SK-N-MC (cell line): ENCODE results near the gene MAP3K7CL.

Experiments used
- DNase-seq: peaks from one replicate; pipeline ENCODE4 v3.0.0-alpha.2; 2011; ENCODE audit warnings: low read depth, low spot score
- H3K27ac ChIP-seq: fragments of 200-600 bp; sonication (generic); 2 replicates; pipeline ENCODE4 v1.5.1; 2016; ENCODE audit warnings: mixed run types
- H3K36me3 ChIP-seq: fragments of 200-600 bp; sonication (generic); 2 replicates; pipeline ENCODE4 v1.6.1; 2017; ENCODE audit warnings: antibody characterized with exemption, low read length, mixed read lengths; ENCODE audit not compliant: insufficient read depth
- H3K4me3 ChIP-seq: fragments of 200-600 bp; sonication (generic); 2 replicates; pipeline ENCODE4 v1.5.1; 2016
- H3K9ac ChIP-seq: fragments of 200-600 bp; sonication (generic); 2 replicates; pipeline ENCODE4 v1.8.0; 2017; ENCODE audit warnings: mixed run types, mixed read lengths; ENCODE audit not compliant: insufficient read length
- H3K9me3 ChIP-seq: fragments of 200-600 bp; sonication (generic); 2 replicates; pipeline ENCODE4 v1.6.1; 2017; ENCODE audit warnings: low read depth, mild to moderate bottlenecking, antibody characterized with exemption, low read length, moderate library complexity, mixed read lengths
- EZH2 ChIP-seq: fragments of 200-600 bp; sonication (generic); IDR thresholded peaks from one replicate; pipeline ENCODE4 v1.6.1; 2017; ENCODE audit warnings: antibody characterized with exemption
- FOXP2 ChIP-seq: optimal IDR thresholded peaks from 2 replicates; pipeline ENCODE3; 2011; ENCODE audit warnings: mild to moderate bottlenecking, moderate library complexity; ENCODE audit not compliant: insufficient read depth; ENCODE audit errors: extremely low read length, control extremely low read depth
- POLR2AphosphoS5 ChIP-seq: IDR thresholded peaks from 2 replicates; pipeline ENCODE4 v1.6.1; 2012; ENCODE audit warnings: mild to moderate bottlenecking, low read depth, low read length, borderline replicate concordance

Gene MAP3K7CL

GRCh38 chr21:29205988-29206387 lies 75.5 kb downstream of the MAP3K7CL start:
- H3K9me3 ChIP-seq: 0 out of 2 replicates have a peak, but pooled peaks cover 1% of the 10 kb centered on the region
- DNase-seq: no peak
- no peak overlapping the region for H3K9ac ChIP-seq
- no peak overlapping the region for H3K27ac ChIP-seq
- H3K36me3 ChIP-seq: no peaks in the 10 kb centered on the region
- TF ChIP-seq FOXP2 (no peak), EZH2 (no peak), POLR2AphosphoS5 (no peak)
- H3K4me3 ChIP-seq: no peak overlapping the region

DNA sequence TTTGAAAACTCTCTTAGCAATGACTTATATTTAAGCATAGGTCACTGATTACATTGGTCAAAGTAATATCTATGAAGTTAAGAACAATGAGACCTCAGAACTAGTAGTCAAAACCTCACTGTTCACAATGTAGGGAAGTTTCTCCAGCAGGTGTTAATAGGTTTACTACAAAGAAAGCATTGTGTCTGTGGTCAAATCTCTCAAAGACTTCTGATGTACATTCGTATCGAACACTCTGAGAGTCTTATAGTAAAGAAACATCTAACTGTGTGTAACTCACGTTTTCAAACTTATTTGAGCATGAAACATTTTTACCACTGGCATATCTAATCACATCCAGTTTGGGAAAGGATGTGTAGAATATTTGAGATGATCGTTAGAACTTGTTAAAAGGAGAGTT lies 76.0 kb downstream of the MAP3K7CL start:
- Histone ChIP-seq H3K27ac (no peak overlapping the region), H3K36me3 (no peaks in the 10 kb centered on the region), H3K9me3 (no peaks in the 10 kb centered on the region), H3K9ac (no peak overlapping the region), H3K4me3 (no peak overlapping the region)
- TF ChIP-seq POLR2AphosphoS5: no peak
- TF ChIP-seq EZH2: no peak
- no peak for TF ChIP-seq FOXP2
- no peak for DNase-seq

- Histone ChIP-seq H3K9me3 (no peaks in the 10 kb centered on the region), H3K36me3 (no peaks in the 10 kb centered on the region), H3K9ac (no peak overlapping the region), H3K27ac (no peak overlapping the region), H3K4me3 (no peak overlapping the region)
- TF ChIP-seq FOXP2: no peak
- TF ChIP-seq EZH2: no peak
- TF ChIP-seq POLR2AphosphoS5: no peak
- DNase-seq: no peak
These were observed 76.8 kb downstream of the MAP3K7CL start for GRCh38 chr21:29207201-29207600.

DNA sequence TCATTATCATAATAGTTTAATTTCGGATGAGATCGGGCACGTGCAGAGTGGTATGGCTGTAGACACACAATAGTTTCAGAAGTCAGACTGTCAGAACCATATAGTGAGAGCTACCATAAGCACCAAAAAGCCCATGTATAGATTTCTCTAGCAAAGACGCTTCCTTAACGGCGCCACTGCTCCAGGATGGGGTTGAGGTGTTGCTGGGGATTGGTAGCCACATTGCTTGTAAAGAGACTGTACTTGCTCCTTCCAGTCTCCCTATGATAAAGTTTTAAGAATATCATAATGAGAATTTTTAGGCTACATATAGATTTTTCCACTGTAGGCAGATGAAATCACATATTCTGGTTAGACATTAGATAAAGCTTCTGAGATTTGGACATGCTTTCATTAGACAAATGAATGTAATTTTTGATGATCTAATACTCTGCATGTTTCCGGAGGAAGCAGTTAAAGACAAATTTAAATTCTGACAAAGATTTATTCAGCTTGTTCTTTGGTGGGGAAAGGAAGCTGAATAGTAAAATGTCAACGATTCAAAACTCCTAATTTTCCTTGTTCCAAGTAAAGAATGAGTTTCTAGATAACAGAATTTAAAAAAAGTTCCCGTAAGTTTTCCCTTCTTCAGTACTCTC lies 77.7 kb downstream of the MAP3K7CL start:
- TF ChIP-seq EZH2: no peak
- TF ChIP-seq POLR2AphosphoS5: no peak
- peak overlapping the region; percentile 70 for H3K4me3 ChIP-seq
- H3K9me3 ChIP-seq: no peaks in the 10 kb centered on the region
- DNase-seq: peak; percentile 84
- no peaks in the 10 kb centered on the region for H3K36me3 ChIP-seq
- peak overlapping the region; percentile 61 for H3K9ac ChIP-seq
- peak overlapping the region; percentile 93 for H3K27ac ChIP-seq

GRCh38 chr21:29208682-29209059 lies 78.2 kb downstream of the MAP3K7CL start:
- peak overlapping the region; percentile 93 for H3K27ac ChIP-seq
- no peak for TF ChIP-seq FOXP2
- no peak for TF ChIP-seq POLR2AphosphoS5
- TF ChIP-seq EZH2: no peak

DNA sequence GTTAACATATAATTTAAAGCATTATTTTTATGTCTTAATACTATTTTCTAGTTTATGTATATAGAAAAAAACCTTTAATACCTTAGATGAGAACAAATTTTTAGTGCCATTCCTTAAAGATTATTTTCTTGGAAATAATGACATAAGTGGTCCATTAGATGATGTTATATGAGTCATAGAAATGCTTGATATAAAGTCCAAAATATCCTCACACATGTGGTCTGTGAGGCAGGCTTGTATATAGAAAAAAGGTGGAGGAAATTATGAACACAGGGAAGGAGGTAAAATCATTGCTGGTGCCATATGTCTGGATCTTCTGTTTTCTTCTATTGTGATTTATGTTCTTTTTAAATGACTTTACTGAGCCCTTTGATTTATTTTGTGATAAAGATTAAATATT lies 79.3 kb downstream of the MAP3K7CL start:
- no peak for DNase-seq
- Histone ChIP-seq H3K4me3 (no peak overlapping the region), H3K27ac (no peak overlapping the region), H3K9me3 (no peaks in the 10 kb centered on the region), H3K9ac (no peak overlapping the region), H3K36me3 (no peaks in the 10 kb centered on the region)
- TF ChIP-seq EZH2: no peak
- no peak for TF ChIP-seq FOXP2
- TF ChIP-seq POLR2AphosphoS5: no peak

More at GRCh38 chr21:29208682-29209059, 78.2 kb downstream of the MAP3K7CL start:
- DNase-seq: peak; percentile 72
- H3K9me3 ChIP-seq: no peaks in the 10 kb centered on the region
- H3K9ac ChIP-seq: peak overlapping the region; percentile 61
- H3K4me3 ChIP-seq: peak overlapping the region; percentile 70
- no peaks in the 10 kb centered on the region for H3K36me3 ChIP-seq

DNA sequence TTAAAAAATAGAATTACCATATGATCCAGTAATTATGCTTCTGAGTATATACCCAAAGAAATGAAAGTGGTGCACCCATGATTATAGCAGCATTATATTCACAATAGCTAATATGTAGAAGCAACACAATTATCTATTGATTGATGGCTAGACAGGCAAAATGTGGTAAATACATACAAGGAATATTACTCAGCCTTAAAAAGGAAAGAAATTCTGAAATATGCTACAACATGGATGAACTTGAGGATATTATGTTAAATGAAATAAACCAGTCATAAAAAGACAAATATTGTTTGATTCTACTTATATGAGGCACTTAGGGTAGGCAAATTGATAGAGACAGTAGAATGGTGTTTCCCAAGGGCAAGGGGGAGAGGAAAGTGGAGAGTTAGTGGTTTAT lies 80.8 kb downstream of the MAP3K7CL start:
- Histone ChIP-seq H3K36me3 (no peaks in the 10 kb centered on the region), H3K27ac (no peak overlapping the region), H3K9ac (no peak overlapping the region), H3K4me3 (no peak overlapping the region), H3K9me3 (no peaks in the 10 kb centered on the region)
- no peak for TF ChIP-seq EZH2
- no peak for TF ChIP-seq POLR2AphosphoS5
- DNase-seq: no peak

DNA sequence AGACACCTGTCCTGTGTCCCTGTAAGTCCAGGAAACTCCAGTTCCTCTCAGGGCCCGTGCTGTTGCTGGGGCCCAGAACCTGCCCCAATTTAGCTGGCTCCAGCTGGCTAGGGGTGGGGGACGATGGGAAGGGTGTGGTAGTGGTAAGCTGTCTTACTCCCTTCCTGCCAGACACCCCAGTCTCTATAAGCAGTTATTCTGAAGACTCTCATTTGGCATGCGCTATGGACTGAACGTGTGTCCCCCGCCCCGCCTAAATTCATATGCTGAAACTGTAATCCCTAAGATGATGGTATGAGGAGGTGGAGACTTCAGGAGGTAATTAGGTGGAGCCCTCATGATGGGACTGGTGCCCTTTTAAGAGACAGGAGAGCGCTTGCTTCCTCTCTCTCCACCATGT lies 82.0 kb downstream of the MAP3K7CL start:
- Histone ChIP-seq H3K9ac (no peak overlapping the region), H3K36me3 (no peaks in the 10 kb centered on the region; the same call in 1 of the 2 replicates), H3K9me3 (no peaks in the 10 kb centered on the region), H3K27ac (no peak overlapping the region), H3K4me3 (no peak overlapping the region)
- DNase-seq: no peak
- TF ChIP-seq FOXP2 (no peak), POLR2AphosphoS5 (no peak), EZH2 (no peak)

GRCh38 chr21:29213513-29214385 lies 83.3 kb downstream of the MAP3K7CL start:
- H3K9me3 ChIP-seq: no peaks in the 10 kb centered on the region
- TF ChIP-seq EZH2: no peak
- TF ChIP-seq POLR2AphosphoS5: no peak
- no peak for TF ChIP-seq FOXP2
- H3K4me3 ChIP-seq: no peak overlapping the region
- no peak overlapping the region for H3K27ac ChIP-seq
- H3K36me3 ChIP-seq: no peaks in the 10 kb centered on the region; the same call in 1 of the 2 replicates
- no peak overlapping the region for H3K9ac ChIP-seq
- DNase-seq: no peak
